ENCODE data around the gene NOPCHAP1.

NOPCHAP1 gene

DNA sequence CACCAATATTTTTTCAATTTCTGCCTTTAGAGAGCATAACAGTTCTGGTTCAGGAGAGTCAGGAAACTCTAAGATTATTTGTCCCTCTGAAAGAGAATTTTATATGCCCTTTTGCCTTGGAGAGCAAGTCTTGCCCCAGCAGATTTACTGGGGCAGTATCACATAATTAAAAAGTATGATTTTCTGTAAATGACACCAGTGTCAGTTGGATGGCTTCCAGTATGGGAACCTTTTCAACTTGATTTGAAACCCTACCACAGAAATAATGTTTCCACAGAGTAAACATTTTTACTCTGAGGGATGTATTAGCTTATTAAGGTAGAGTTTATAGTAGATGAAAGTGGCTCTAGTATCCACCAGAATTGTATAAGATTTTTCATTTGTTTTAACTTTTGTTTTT is 15.4 kb downstream of the NOPCHAP1 start:
- TF ChIP-seq SNAI2 (CRISPR knock-in tag; IDR thresholded peaks at IDR 0.05) (no peak), GLIS3 (CRISPR knock-in tag; IDR thresholded peaks at IDR 0.05) (no peak), ESRRG (CRISPR knock-in tag; IDR thresholded peaks at IDR 0.05) (no peak), BACH2 (CRISPR knock-in tag; IDR thresholded peaks at IDR 0.05; ENCODE audit: borderline replicate concordance) (no peak), ARNTL (CRISPR knock-in tag; IDR thresholded peaks at IDR 0.05; ENCODE audit: borderline replicate concordance, low read depth) (no peak), ZC3H10 (CRISPR knock-in tag; IDR thresholded peaks at IDR 0.05) (no peak), PATZ1 (CRISPR knock-in tag; IDR thresholded peaks at IDR 0.05; ENCODE audit: borderline replicate concordance) (no peak), TSHZ2 (CRISPR knock-in tag; IDR thresholded peaks at IDR 0.05) (no peak), OSR1 (CRISPR knock-in tag; IDR thresholded peaks at IDR 0.05) (no peak), CREB5 (CRISPR knock-in tag; IDR thresholded peaks at IDR 0.05; ENCODE audit: low read depth) (no peak), CSDC2 (CRISPR knock-in tag; IDR thresholded peaks at IDR 0.05) (no peak), PPARA (CRISPR knock-in tag; IDR thresholded peaks at IDR 0.05; ENCODE audit: borderline replicate concordance) (no peak), TCF4 (CRISPR knock-in tag; IDR thresholded peaks at IDR 0.05; ENCODE audit: borderline replicate concordance) (no peak), ZNF8 (CRISPR knock-in tag; IDR thresholded peaks at IDR 0.05) (no peak), ZFP30 (CRISPR knock-in tag; IDR thresholded peaks at IDR 0.05) (no peak), ISL1 (CRISPR knock-in tag; IDR thresholded peaks at IDR 0.05) (no peak), ZFP3 (CRISPR knock-in tag; IDR thresholded peaks at IDR 0.05) (no peak)
- TF ChIP-seq, protein P1, sequence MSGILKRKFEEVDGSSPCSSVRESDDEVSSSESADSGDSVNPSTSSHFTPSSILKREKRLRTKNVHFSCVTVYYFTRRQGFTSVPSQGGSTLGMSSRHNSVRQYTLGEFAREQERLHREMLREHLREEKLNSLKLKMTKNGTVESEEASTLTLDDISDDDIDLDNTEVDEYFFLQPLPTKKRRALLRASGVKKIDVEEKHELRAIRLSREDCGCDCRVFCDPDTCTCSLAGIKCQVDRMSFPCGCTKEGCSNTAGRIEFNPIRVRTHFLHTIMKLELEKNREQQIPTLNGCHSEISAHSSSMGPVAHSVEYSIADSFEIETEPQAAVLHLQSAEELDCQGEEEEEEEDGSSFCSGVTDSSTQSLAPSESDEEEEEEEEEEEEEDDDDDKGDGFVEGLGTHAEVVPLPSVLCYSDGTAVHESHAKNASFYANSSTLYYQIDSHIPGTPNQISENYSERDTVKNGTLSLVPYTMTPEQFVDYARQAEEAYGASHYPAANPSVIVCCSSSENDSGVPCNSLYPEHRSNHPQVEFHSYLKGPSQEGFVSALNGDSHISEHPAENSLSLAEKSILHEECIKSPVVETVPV (CRISPR knock-in tag; IDR thresholded peaks at IDR 0.05): no peak
- ATAC-seq: no peak

- TF ChIP-seq PPARA (CRISPR knock-in tag; IDR thresholded peaks at IDR 0.05; ENCODE audit: borderline replicate concordance) (no peak), PATZ1 (CRISPR knock-in tag; IDR thresholded peaks at IDR 0.05; ENCODE audit: borderline replicate concordance) (no peak), TOX (CRISPR knock-in tag; IDR thresholded peaks at IDR 0.05; ENCODE audit: borderline replicate concordance) (no peak), TCF4 (CRISPR knock-in tag; IDR thresholded peaks at IDR 0.05; ENCODE audit: borderline replicate concordance) (no peak), ZC3H10 (CRISPR knock-in tag; IDR thresholded peaks at IDR 0.05) (no peak), ZFP3 (CRISPR knock-in tag; IDR thresholded peaks at IDR 0.05) (no peak), ISL1 (CRISPR knock-in tag; IDR thresholded peaks at IDR 0.05) (no peak), BACH2 (CRISPR knock-in tag; IDR thresholded peaks at IDR 0.05; ENCODE audit: borderline replicate concordance) (no peak), CREB5 (CRISPR knock-in tag; IDR thresholded peaks at IDR 0.05; ENCODE audit: low read depth) (no peak), ZNF565 (CRISPR knock-in tag; conservative IDR thresholded peaks at IDR 0.05; ENCODE audit: low read depth) (no peak), ZNF70 (CRISPR knock-in tag; IDR thresholded peaks at IDR 0.05) (no peak), CSDC2 (CRISPR knock-in tag; IDR thresholded peaks at IDR 0.05) (no peak), ZFP30 (CRISPR knock-in tag; IDR thresholded peaks at IDR 0.05) (no peak), ARNTL (CRISPR knock-in tag; IDR thresholded peaks at IDR 0.05; ENCODE audit: borderline replicate concordance, low read depth) (no peak), ZNF8 (CRISPR knock-in tag; IDR thresholded peaks at IDR 0.05) (no peak), OSR1 (CRISPR knock-in tag; IDR thresholded peaks at IDR 0.05) (no peak), RARB (CRISPR knock-in tag; IDR thresholded peaks at IDR 0.05) (no peak)
- TF ChIP-seq, protein P1 (CRISPR knock-in tag; IDR thresholded peaks at IDR 0.05): no peak
- ATAC-seq: no peak
These were observed 27.8 kb downstream of the NOPCHAP1 start for GRCh38 chr12:105013892-105014291.
